ENCODE results near the gene CXXC5.

The CXXC5 gene

GRCh38 chr5:139709582-139710318 is 61.6 kb downstream of the CXXC5 start:
- no peaks in the 10 kb centered on the region for H3K27me3 ChIP-seq (ENCODE audit: insufficient read depth, low read depth)
- no peaks in the 10 kb centered on the region for H3K36me3 ChIP-seq (ENCODE audit: insufficient read depth)
- TF ChIP-seq CTCF (conservative IDR thresholded peaks at IDR 0.05; ENCODE audit: low read depth, low read length), result no peak
- H3K4me1 ChIP-seq (ENCODE audit: low read depth, poor library complexity, severe bottlenecking), result peaks cover 12% of the 10 kb centered on the region
- H3K79me2 ChIP-seq (ENCODE audit: insufficient read depth, low read depth), result no peaks in the 10 kb centered on the region
- no peak overlapping the region for H3K4me3 ChIP-seq (IDR thresholded peaks at IDR 0.05; ENCODE audit: insufficient read depth, low read depth, low read length)
- H3K4me2 ChIP-seq, result no peak overlapping the region
- H3K27ac ChIP-seq, result no peak overlapping the region
- H4K20me1 ChIP-seq (ENCODE audit: insufficient read depth), result no peaks in the 10 kb centered on the region
- 0 out of 2 replicates have a peak overlapping the region, but pooled peaks have one; percentile 88 for H3K9ac ChIP-seq
- no peak overlapping the region; the same call in 1 of the 2 replicates for H2AFZ ChIP-seq (ENCODE audit: low read depth)

- TF ChIP-seq CTCF (conservative IDR thresholded peaks at IDR 0.05; ENCODE audit: low read depth, low read length), result no peak
- Histone ChIP-seq H3K79me2 (ENCODE audit: insufficient read depth, low read depth) (no peaks in the 10 kb centered on the region), H3K9ac (peak overlapping the region; percentile 88), H2AFZ (ENCODE audit: low read depth) (peak overlapping the region; percentile 98), H3K4me3 (IDR thresholded peaks at IDR 0.05; ENCODE audit: insufficient read depth, low read depth, low read length) (no peak overlapping the region), H4K20me1 (ENCODE audit: insufficient read depth) (no peaks in the 10 kb centered on the region), H3K36me3 (ENCODE audit: insufficient read depth) (no peaks in the 10 kb centered on the region), H3K4me2 (peak overlapping the region; percentile 91), H3K27me3 (ENCODE audit: insufficient read depth, low read depth) (no peaks in the 10 kb centered on the region), H3K27ac (peak overlapping the region; percentile 64), H3K4me1 (ENCODE audit: low read depth, poor library complexity, severe bottlenecking) (peaks cover 12% of the 10 kb centered on the region)
Measured at GRCh38 chr5:139710319-139711066, 62.3 kb downstream of the CXXC5 start.

- Histone ChIP-seq H3K27ac (peak overlapping the region; percentile 64), H3K36me3 (ENCODE audit: insufficient read depth) (no peaks in the 10 kb centered on the region), H3K9ac (peak overlapping the region; percentile 88), H4K20me1 (ENCODE audit: insufficient read depth) (no peaks in the 10 kb centered on the region), H3K4me2 (peak overlapping the region; percentile 91), H3K79me2 (ENCODE audit: insufficient read depth, low read depth) (no peaks in the 10 kb centered on the region), H3K27me3 (ENCODE audit: insufficient read depth, low read depth) (no peaks in the 10 kb centered on the region), H3K4me1 (ENCODE audit: low read depth, poor library complexity, severe bottlenecking) (peaks cover 12% of the 10 kb centered on the region), H3K4me3 (IDR thresholded peaks at IDR 0.05; ENCODE audit: insufficient read depth, low read depth, low read length) (no peak overlapping the region), H2AFZ (ENCODE audit: low read depth) (peak overlapping the region; percentile 98)
- TF ChIP-seq CTCF (conservative IDR thresholded peaks at IDR 0.05; ENCODE audit: low read depth, low read length), result no peak
Measured at GRCh38 chr5:139711067-139711905, 63.1 kb downstream of the CXXC5 start.

- Histone ChIP-seq H4K20me1 (ENCODE audit: insufficient read depth) (no peaks in the 10 kb centered on the region), H3K9ac (no peak overlapping the region), H3K4me3 (IDR thresholded peaks at IDR 0.05; ENCODE audit: insufficient read depth, low read depth, low read length) (no peak overlapping the region), H3K4me2 (peak overlapping the region; percentile 91), H3K27me3 (ENCODE audit: insufficient read depth, low read depth) (no peaks in the 10 kb centered on the region), H3K27ac (no peak overlapping the region), H3K4me1 (ENCODE audit: low read depth, poor library complexity, severe bottlenecking) (peaks cover 12% of the 10 kb centered on the region), H2AFZ (ENCODE audit: low read depth) (0 out of 2 replicates have a peak overlapping the region, but pooled peaks have one; percentile 98), H3K36me3 (ENCODE audit: insufficient read depth) (no peaks in the 10 kb centered on the region), H3K79me2 (ENCODE audit: insufficient read depth, low read depth) (no peaks in the 10 kb centered on the region)
- no peak for TF ChIP-seq CTCF (conservative IDR thresholded peaks at IDR 0.05; ENCODE audit: low read depth, low read length)
Measured at GRCh38 chr5:139711906-139712224, 63.7 kb downstream of the CXXC5 start.

All from KMS-11 (cell line).